RPMI7951 (cell line): ENCODE measurements around the gene F2RL3. TPM values are rescaled to one million over a fixed set of nuclear protein-coding genes. Genes with fewer than 3 reads are reported as not detected.

Experiments
- DNase-seq: peaks from one replicate; pipeline ENCODE4 v3.0.0-alpha.2; 2012; ENCODE audit warnings: low read depth
- total RNA-seq: library from RNA; depleted of rRNA; stranded (reverse); fragments of >200 nt; shearing (Covaris generic); gene quantifications from 2 replicates; pipeline ENCODE4 v1.2.3, GENCODE V29; 2014

Gene F2RL3
- total RNA-seq, 1 experiment from 2014 or later, result 4.6 TPM

- DNase-seq, result no peak
Observed at GRCh38 chr19:16894080-16894479, 5.3 kb downstream of the F2RL3 start.

GRCh38 chr19:16895467-16896145 is 6.8 kb downstream of the F2RL3 start:
- DNase-seq, result no peak

DNA sequence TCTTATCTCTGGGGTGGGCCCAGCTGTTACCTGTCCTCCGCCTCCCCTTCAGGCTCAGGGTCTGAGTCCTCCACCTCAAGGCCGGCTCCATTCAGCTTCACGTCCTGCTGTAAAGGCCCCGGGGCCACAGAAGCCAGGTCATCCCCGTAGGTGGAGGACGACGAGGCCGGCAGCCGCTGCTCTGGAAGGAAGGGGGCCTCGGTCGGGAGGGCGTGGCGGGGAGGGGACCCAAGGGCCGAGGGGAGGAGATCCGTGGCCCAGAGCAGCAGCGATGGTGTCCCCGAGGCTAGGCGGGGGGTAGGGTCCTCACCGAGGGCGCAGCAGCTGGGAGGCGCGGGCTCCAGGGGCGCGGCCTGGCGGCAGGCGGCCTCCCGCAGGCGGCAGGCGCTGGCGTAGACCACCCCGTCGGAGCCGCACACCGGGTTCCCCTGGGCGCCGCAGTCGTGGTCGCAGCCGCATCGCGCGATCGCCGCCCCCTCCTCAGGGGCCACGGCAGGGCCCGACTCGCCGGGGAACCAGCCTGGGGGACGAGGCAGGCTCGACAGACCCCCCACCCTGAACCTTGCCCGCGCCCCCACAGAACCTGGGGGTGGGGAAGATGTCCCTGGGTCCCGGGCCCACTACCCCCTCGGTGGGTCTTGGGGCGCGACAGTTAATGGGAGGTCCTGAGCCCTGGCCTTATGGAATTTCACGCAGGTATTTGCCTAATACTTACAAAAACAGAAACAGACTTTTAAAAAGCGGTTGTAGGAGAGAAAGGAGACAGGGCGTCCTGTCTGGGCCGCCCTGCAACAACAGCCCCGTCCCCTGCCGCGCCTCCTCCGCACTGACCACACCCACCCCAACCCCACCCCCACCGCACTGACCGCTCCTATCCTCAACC is 7.6 kb downstream of the F2RL3 start:
- no peak for DNase-seq

GRCh38 chr19:16897029-16897855 is 8.4 kb downstream of the F2RL3 start:
- DNase-seq, result peak; percentile 93

DNA sequence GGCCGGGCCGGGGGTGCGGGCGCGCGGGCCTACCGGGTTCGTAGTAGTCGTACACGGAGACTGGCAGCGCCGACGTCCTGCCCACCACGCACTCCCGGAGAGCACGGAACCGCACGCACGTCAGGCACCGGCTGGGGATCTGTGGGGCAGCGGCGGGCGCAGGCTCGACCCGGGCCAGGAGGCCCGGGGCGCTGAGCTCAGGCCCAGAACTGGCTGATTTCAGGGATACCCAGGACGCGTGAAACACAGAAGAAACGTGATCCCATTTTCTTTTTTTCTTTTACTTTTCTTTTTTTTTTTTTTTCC is 9.0 kb downstream of the F2RL3 start:
- no peak for DNase-seq

- no peak for DNase-seq
Observed at GRCh38 chr19:16898361-16899015, 9.7 kb downstream of the F2RL3 start.

DNA sequence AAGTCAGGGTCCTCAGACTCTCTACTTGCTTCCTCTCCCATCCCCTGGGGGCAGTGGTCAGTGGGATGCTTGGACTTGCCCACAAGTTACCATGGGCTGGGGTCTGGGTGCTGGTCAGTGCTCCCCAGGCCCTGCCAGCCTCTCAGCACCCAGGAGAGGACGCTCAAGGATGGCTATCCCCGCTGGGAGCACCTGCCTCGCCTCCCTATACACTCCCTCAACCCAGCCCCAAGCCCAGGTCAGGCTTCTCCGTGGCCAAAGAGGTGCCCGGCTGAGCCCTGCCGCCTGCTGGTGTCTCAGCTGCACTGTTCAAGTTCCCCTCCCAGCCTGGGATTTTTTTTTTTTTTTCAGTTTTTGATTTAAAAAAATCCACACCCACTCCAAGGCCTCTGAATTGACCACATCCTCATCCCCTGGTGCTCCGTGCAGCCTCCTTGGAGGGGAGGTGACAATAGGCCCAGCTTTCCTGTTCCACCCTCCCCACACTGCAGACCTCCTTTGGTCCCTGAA is 10.8 kb downstream of the F2RL3 start:
- DNase-seq, result peak; percentile 58

GRCh38 chr19:16901491-16902175 is 12.8 kb downstream of the F2RL3 start:
- no peak for DNase-seq

DNA sequence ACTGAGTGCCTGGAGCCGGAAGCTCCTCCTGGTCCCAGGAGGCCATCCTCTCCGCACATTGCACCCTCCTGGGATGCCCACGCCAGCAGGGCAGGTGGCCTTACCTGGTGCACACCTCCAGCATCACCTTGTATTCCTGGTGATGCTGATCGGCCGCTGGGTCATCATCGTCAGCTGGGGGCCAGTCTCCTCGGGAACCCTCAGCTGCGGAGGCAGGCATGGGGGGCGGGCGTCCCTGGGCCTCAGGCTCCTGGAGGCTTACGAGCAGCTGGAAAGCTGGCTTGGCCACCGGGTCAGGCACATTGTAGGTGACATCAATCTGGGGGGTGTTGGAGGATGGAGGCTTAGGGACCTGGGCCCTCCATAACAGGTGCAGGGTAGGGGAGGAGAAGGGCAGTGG is 13.7 kb downstream of the F2RL3 start:
- no peak for DNase-seq

DNA sequence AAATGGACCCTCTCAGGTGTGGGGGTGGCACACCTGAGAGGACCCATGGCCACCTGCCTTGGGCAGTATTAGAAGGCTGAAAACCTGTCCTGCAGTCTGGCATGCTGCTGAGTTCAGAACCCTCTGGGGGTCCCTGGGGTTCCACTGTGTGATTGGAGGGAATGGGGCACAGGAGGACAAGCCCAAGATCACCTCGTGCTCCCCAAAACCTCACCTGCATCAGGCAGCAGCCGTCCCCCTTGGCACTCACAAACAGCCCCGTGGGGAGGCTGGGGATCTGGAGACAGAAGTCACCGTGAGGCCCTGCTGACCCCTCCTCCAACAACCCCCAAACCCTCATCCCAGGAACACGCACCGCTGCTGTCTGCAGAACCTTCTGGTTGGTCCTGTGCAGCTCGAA is 14.5 kb downstream of the F2RL3 start:
- no peak for DNase-seq

- DNase-seq, result no peak
Observed at GRCh38 chr19:16904599-16904998, 15.8 kb downstream of the F2RL3 start.

GRCh38 chr19:16908759-16909158 is 20.0 kb downstream of the F2RL3 start:
- DNase-seq, result no peak

GRCh38 chr19:16911046-16911445 is 22.2 kb downstream of the F2RL3 start:
- DNase-seq, result no peak

GRCh38 chr19:16912780-16913179 is 24.0 kb downstream of the F2RL3 start:
- no peak for DNase-seq

DNA sequence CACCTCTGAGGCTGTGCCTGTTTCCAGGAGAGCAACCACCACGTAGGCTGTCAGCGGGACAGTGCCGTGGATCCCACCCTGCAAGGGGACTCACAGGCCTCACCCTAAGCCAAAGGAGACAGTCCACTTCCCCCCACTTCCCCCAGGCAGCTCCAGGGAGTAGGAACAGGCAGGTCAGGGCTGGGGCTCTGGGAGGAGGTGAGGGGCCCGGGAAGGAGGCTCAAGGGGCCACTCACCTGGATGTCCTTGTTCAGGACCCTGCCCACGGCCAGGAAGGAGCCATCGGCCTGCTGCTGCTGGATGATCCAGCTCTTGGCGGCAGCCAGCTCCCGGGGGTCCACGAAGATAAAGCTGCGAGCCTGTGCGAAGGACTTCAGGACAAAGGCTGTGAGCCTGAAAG is 25.6 kb downstream of the F2RL3 start:
- no peak for DNase-seq

DNA sequence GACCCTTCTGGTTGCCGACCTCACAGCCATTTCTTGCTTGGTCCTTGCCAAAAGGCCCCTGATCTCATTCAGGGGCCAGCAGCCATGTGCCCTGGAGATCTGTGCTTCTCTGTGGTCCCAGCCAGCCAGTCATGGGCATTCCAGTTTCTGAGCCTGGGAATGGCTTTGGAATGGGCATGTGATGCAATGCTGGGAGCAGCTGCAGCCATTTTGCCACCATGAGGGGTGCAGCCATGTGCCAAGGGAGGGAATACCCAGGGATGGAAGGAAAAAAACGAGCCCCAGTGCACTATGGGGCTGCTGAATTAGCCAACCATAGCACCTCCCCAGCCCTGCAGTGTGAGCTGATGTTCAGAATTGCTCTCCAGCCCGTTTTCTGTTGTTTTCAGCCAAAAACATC is 26.3 kb downstream of the F2RL3 start:
- no peak for DNase-seq

GRCh38 chr19:16915734-16916133 is 26.9 kb downstream of the F2RL3 start:
- no peak for DNase-seq

DNA sequence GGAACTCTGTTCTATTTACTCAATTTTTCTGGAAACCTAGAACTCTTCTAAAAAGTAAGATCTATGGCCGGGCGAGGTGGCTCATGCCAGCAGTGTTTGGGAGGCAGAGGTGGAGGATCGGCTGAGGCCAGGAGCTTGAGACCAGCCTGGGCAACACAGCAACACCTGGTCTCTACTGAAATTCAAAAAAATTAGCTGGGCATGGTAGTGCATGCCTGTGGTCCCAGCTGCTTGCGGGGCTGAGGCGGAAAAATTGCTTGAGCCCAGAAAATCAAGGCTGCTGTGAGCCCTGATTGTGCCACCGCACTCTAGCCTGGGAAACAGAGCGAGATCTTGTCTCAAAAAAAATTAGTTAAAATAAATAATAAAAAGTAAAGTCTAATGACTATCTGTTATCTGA is 28.6 kb downstream of the F2RL3 start:
- DNase-seq, result no peak

DNA sequence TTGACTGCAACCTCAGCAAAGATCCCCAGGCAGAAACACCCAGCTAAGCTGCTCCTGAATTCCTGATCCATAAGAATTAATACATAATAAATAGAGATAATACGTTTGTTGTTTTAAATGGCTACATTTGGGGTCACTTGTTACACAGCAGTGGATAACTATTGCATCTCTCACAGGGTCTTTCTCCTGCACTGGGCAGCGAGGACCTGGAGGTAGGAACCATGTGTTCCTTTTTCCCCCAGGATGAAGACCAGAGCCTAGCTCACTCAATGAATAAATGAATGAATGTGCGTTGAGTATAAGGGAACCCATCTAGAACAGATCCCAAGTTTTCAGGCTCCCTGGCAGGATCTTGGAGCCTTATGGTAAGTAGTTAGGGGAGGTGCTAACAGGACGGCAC is 30.7 kb downstream of the F2RL3 start:
- no peak for DNase-seq

DNA sequence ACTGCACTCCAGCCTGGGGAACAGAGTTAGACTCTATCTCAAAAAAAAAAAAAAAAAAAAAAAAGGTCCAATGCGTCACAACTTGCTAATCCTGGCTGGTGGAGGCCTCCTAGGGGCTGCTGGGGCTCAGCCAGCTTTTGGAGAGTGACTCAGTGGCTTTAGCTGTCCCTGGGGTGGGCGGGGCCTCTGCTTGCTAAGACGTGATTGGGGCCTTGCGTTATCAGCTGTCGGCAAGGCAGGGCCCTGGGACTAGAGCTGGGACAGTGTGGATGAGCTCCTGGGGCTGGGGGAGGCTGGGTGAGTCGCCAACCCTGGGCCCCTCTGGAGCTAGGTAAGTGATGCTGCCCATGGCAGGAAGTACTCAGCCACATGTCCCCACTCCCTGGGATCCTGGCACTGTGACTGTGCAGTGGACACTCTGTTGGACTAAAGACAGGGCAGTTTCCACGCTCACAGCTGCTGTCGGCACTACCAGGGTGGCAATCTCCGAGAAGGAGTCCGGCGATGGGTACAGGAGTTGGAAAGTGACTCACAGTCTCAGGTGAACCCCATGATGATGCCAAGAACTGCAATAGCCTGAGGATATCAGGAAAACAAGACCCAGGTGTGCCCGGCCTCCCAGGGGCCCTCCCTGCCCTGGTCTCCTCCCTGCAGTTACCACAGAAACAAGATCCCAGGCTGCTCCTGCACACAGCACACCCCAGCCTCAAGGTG is 32.2 kb downstream of the F2RL3 start:
- peak; percentile 89 for DNase-seq
